M059J (cell line): ENCODE results near the gene OR6C6. TPM values are rescaled to one million over a fixed set of nuclear protein-coding genes. Genes with fewer than 3 reads are reported as not detected.
"Not testable (repeated sequence)": the region's sequence is repeated elsewhere in the genome, so short reads cannot be mapped to it uniquely, and the experiment has no call there.

ENCODE experiments used
- DNase-seq: peaks from one replicate; pipeline ENCODE4 v3.0.0-alpha.2; 2012; ENCODE audit warnings: low read depth
- total RNA-seq: library from RNA; depleted of rRNA; stranded (reverse); fragments of >200 nt; shearing (Covaris generic); gene quantifications from 2 replicates; pipeline ENCODE4 v1.2.3, GENCODE V29; 2014; rRNA removed

OR6C6 gene
- not detected in 2 replicates for total RNA-seq

DNA sequence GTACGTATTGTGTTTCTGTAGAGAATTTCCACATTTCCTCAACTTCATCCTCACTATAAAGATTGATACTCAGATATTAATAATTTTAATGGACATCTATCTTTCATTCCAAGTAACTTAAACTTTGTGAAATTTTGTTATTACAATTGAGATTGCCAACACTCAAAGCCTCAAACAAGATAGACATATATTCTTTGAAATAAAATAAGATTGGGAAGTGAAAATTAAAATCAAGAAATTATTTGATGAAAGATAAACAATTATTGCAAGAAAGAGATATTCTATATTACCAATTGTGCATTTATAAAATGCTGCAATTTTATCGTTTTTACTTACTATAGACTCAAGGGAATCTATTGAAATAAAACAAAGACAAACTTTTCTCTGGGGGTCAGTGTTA is at the start of gene OR6C6:
Gene OR6C6, minus strand, starts transcription at position 101 of the 400 bp plus-strand sequence. CDS start 1,337 bp downstream, outside the sequence.
- no peak for DNase-seq

DNA sequence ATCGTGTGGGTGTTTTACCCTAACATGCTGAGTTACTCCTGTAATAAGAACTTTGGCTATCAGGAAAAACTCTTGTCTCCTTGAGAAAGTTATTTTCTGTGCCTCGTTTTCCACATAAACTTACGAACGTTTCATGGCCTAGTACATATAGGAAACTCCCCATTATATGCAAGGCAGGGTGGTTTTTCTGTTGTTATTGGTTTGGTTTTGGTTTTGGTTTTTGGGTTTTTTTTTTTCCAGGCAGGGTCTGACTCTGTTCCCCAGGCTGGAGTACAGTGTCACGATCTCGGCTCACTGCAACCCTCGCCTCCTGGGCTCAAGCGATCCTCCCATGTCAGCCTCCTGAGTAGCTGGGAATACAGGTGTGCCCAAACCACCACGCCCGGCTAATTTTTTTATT is 39.6 kb upstream of the OR6C6 start:
- DNase-seq, result no peak

DNA sequence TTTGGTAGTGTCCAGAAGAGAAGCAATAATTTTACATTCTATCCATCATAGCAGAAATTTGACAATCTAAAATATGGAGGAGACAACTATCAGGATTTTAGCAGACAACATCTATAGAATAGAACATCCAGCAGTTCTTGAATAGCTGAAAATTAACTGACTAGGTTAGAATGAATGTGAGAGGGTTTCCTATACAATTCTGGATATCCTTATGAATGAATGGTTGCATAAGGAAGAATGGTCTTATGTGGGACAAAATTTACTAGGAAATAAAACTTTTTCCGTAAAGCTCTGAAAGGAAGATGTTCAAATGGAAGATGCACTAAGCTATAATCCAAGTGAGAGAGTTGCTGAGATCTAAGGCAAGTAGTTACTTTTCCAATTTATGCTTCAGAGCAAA is 34.1 kb upstream of the OR6C6 start, which contains the start of gene OR6C3:
Gene OR6C3, plus strand, starts transcription at position 301 of the 400 bp plus-strand sequence. CDS start 955 bp downstream, outside the sequence.
- no peak for DNase-seq

DNA sequence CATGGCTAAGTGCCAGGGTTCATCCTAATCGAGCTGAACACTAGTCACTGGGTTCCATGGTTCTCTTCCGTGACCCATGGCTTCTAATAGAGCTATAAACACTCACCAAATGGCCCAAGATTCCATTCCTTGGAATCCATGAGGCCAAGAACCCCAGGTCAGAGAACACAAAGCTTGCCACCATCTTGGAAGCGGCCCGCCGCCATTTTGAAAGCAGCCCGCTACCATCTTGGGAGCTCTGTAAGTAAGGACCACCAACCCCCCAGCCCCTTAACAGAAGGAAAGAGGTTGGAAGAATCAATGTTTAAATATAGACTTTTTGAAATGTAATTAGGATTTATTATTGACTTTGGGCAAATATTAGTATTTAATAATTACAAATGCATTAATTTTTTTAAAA is 29.4 kb upstream of the OR6C6 start:
- DNase-seq, result not testable (repeated sequence)

DNA sequence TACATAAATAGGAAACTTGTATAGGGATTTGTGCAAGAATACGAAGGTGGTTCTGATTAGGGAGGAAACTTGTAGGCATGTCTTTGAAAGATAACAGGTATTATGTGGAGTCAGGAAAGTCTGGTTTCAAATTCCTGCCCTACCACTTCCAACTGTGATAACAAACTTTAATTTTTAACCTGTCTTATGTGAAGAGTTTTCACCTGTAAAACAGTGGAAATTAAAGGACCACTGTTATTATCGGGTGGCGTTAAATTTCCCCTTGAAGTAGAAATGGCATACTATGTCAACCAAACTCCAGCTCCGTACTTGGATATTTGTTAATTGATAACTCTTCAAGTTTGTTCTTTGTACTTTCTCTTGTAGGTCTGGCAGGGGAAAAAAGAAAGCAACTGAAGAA is 23.8 kb upstream of the OR6C6 start:
- DNase-seq, result no peak

DNA sequence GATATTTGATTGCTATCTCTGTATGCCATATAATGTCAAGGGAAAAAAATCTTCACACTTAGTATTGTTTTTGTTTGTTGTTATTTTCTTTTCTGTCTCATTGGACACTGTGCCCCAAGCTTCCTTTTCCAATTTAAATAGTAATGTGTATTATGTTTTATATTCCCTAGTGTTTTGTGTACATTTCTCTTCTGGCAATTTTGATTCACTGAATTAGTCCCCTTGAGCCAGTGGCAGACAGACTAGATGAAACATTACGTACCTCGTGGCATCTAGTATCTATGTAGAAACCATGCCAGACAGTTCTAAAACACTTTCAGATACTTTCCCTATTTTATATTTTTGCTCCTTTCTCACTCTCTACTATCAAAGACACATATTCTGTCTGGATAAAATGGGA is 17.7 kb upstream of the OR6C6 start, which contains the start of gene OR6C1:
Gene OR6C1, plus strand, starts transcription at position 301 of the 400 bp plus-strand sequence. CDS start 6,257 bp downstream, outside the sequence.
- no peak for DNase-seq

DNA sequence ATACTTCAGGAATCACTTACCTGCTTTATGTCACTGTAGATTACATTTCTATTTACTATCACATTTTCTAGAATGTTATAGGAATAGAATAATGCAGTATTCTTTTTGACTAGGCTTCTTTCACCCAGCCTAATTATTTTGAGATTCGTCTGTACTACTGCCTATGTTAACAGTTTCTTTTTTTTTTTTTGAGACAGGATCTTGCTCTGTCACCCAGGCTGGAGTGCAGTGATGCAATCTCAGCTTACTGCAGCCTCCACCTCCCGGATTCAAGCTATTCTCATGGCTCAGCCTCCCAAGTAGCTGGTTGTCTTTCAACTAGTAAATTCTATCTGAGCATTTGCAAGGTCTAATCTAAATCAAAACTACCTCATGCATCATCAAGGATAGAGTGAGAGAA is 6.4 kb downstream of the OR6C6 start:
- no peak for DNase-seq

DNA sequence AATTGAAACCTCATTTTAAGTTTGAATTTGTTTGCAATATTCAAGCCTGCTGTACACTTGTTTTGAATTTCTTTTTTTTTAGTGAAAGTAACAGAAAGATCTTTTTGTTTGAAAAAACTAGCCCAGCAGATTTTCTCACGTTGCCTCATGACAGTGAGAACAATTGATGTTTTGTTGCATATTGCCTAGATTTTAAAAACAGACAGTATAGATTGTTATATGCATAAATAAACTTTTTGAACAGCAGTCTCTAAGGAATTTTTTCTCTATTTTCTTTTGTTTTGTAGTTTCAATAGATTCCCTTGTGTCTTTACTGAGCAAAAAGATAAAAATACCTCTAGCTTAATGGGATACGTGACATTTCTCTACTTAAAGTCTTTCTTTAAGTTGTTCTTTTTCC is 15.4 kb downstream of the OR6C6 start:
- DNase-seq, result no peak

DNA sequence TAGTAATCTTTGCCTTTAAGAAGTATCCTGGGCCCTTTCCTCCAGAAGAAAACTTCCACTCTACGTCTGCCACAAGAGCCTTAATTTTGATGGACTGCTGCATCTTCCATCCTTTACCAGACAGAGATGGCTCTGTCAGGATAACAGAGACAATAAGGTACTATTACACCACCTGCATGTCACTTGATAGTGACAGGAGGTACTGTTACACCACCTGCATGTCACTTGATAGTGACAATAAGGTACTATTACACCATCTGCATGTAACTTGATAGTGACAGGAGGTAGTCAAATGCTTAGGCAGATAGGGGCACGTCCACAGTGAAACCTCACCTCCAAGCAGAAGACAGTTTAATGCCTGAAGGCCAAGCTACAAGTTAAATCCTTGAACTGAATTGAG is 38.1 kb downstream of the OR6C6 start:
- DNase-seq, result no peak

DNA sequence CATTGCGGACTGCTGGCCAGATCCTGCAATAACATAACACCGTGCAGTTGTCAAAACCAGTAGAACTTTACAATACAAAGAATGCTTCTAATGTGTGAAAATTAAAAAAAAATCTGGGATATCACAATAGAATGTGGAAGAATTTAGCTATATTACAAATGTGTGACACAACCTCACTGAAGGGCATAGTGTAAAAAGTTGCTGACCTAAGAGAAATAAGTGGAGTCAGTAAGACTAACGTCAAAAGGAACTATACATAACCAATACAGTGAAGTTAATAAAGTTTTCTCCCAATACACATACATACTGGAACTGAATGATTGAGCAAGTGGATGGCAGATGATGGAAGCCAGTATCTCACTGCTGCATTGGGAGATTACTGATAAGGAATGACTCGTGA is 39.5 kb downstream of the OR6C6 start:
- DNase-seq, result no peak

DNA sequence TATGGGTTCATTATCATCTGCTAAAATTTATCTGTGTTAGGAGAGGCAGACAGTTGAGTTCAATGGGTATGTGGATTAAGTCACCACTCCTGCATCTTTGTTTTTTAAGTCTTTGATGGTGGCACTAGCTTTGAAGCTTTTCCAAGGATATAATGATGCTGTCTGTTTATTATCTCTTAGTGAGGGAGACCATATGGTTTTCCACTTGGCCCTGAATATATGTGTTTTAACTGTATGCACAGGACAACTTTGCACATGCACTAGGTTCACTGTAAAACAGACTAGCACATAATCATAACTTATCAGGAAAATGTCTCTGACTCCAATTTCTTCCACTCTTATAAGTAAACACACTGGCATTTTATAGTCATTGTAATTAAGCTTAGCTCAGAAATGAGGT is 43.1 kb downstream of the OR6C6 start:
- no peak for DNase-seq

DNA sequence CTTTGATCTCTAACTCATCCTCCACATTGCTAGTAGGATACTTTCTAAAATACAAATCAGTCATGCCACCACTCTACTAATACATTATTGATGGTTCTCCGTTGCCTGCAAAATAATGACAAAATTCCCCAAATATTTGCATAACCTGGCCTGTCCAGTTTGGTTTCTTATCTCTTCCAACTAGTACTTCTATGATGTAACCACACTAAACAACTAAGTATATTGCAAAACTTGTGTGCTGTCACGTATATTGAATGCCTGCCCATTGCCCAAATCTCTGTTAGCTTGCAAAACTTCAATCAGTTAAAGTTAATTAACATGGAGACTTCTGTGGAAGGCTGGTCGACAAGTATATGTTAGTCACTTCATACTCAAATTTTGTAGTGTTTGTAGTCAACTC is 45.4 kb downstream of the OR6C6 start:
- no peak for DNase-seq

DNA sequence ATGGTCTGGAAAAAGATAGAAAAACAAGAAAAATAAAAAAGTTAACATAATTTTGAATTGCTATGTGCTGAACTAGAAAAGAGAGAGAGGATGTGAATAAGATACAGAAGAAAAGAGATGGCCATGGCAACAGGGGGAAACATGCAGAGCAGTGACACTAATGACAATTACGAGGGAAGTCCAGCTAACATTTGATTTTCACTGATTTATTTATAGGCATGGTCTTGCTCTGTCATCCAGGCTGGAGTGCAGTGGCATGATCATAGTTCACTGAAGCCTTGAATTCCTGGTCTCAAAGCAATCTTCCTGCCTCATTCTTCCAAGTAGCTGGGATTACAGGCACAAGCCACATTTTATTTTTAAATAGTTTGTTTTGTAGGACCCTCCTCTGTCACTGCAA is 50.2 kb downstream of the OR6C6 start:
- DNase-seq, result no peak

DNA sequence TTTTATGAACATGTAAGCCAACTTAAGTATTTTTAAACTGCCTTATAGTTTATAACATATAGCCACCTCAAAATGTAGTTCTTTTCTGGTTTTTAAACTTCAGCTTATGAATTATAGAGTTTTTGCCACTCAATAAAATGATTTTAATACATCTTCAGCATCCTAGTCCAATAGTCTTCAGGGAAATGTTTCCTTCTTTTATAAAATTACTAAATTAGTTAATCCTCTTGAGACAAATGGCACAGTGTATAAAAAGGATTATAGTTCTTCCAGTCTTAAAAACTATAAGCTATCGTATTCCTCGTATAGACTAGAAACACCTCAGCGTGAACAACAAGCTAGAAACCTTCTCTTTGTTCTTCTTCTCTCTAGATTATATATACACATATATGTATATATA is 52.1 kb downstream of the OR6C6 start, which contains the start of gene OR6C74:
Gene OR6C74, plus strand, starts transcription at position 301 of the 400 bp plus-strand sequence. CDS start 2,679 bp downstream, outside the sequence.
- no peak for DNase-seq

Other genes starting within 250 kb of the OR6C6 start
- gene OR9K2, start 170.2 kb downstream of the OR6C6 start, total RNA-seq, result not detected in 2 replicates
- gene OR10A7, start 75.5 kb downstream of the OR6C6 start, total RNA-seq, result not detected in 2 replicates
- gene OR6C74, start 52.0 kb downstream of the OR6C6 start, total RNA-seq, result not detected in 2 replicates
- gene OR6C1, start 17.8 kb upstream of the OR6C6 start, total RNA-seq, result not detected in 2 replicates
- not detected in 2 replicates for gene OR6C3, start 34.2 kb upstream of the OR6C6 start, total RNA-seq
- not detected in 2 replicates for gene OR6C75, start 66.4 kb upstream of the OR6C6 start, total RNA-seq
- gene OR6C65, start 104.0 kb upstream of the OR6C6 start, total RNA-seq, result not detected in 2 replicates
- gene OR6C76, start 129.7 kb upstream of the OR6C6 start, total RNA-seq, result not detected in 2 replicates
- gene OR6C2, start 147.5 kb upstream of the OR6C6 start, total RNA-seq, result not detected in 2 replicates
- gene OR6C70, start 173.6 kb upstream of the OR6C6 start, total RNA-seq, result not detected in 2 replicates
- not detected in 2 replicates for gene OR6C68, start 195.8 kb upstream of the OR6C6 start, total RNA-seq